HepG2 (cell line): Measurements from ENCODE around the gene GPN1. TPM values are rescaled to one million over a fixed set of nuclear protein-coding genes. Genes with fewer than 3 reads are reported as not detected.
A peak's percentile ranks its signal among the peaks of the same experiment; 100 is the strongest.

Source experiments
- AGO1 ChIP-seq: fragments of 200-400 bp; formaldehyde crosslinking; IDR thresholded peaks from 2 replicates; pipeline ENCODE4 v1.6.1; 2017; ENCODE audit warnings: mild to moderate bottlenecking, low read depth, low read length, moderate library complexity; ENCODE audit not compliant: poor library complexity, severe bottlenecking
- AGO2 ChIP-seq: fragments of 200-400 bp; formaldehyde crosslinking; optimal IDR thresholded peaks from 2 replicates; pipeline ENCODE3; 2017; ENCODE audit warnings: mild to moderate bottlenecking, low read depth, low read length, moderate library complexity
- ARID3A ChIP-seq: IDR thresholded peaks from 2 replicates; pipeline ENCODE4 v1.6.1; 2012; ENCODE audit warnings: low read depth, low read length, improper control_type of control experiment
- FOSL1 ChIP-seq: sonication (generic); formaldehyde crosslinking; IDR thresholded peaks from 2 replicates; pipeline ENCODE4 v1.9.0; 2021; ENCODE audit warnings: missing genetic modification reagents, borderline replicate concordance
- FOXA1 ChIP-seq, 2 experiments: fragments of 450-650 bp in 1 of 2; sonication (generic) in 1 of 2; formaldehyde crosslinking in 1 of 2; IDR thresholded peaks; 2 replicates each; pipeline versions ENCODE4 v1.4.0 to v1.6.1; 2016 to 2020; ENCODE audit warnings: missing genetic modification reagents in 1 of 2
- NFRKB ChIP-seq: fragments of 450-650 bp; IDR thresholded peaks from 2 replicates; pipeline ENCODE4 v1.6.1; 2017
- PAX8 ChIP-seq: sonication (generic); formaldehyde crosslinking; IDR thresholded peaks from 2 replicates; pipeline ENCODE4 v1.8.0; 2022; ENCODE audit warnings: mild to moderate bottlenecking, missing genetic modification reagents, borderline replicate concordance
- RNF2 ChIP-seq: fragments of 450-650 bp; conservative IDR thresholded peaks from 2 replicates; pipeline ENCODE4 v1.6.1; 2016; ENCODE audit warnings: low read depth
- TARDBP ChIP-seq: sonication (generic); formaldehyde crosslinking; IDR thresholded peaks from 2 replicates; pipeline ENCODE4 v1.8.0; 2022; ENCODE audit warnings: mild to moderate bottlenecking, missing genetic modification reagents
- ZNF230 ChIP-seq: sonication (generic); formaldehyde crosslinking; IDR thresholded peaks from 2 replicates; pipeline ENCODE4 v1.4.0; 2020; ENCODE audit warnings: mild to moderate bottlenecking, missing genetic modification reagents
- ZNF276 ChIP-seq: sonication (generic); formaldehyde crosslinking; IDR thresholded peaks from 2 replicates; pipeline ENCODE4 v1.4.0; 2020; ENCODE audit warnings: mild to moderate bottlenecking, low read depth, missing genetic modification reagents
- ZNF329 ChIP-seq: sonication (generic); formaldehyde crosslinking; IDR thresholded peaks from 2 replicates; pipeline ENCODE4 v1.9.0; 2021; ENCODE audit warnings: low read depth, mild to moderate bottlenecking, missing genetic modification reagents
- polyA plus RNA-seq, 8 experiments: library from polyadenylated mRNA; depleted of rRNA in 3 of 8; stranded (reverse) in 7 of 8; unstranded in 1 of 8; fragments of >200 nt; fragmentation: Illumina TruSeq in 4 of 8; extraction: Trizol in 4 of 8; gene quantifications; 2 replicates each; pipeline versions ENCODE4 v1.2.1 to v1.2.3, GENCODE V29; 2011 to 2016; ENCODE audit warnings: low read depth in 4 of 8, missing spikeins in 1 of 8, mixed read lengths in 1 of 8; ENCODE audit not compliant: insufficient read depth in 1 of 8
- total RNA-seq, 5 experiments: library from RNA; depleted of rRNA; stranded (reverse); fragments of >200 nt; fragmentation: Illumina TruSeq; extraction: Trizol; gene quantifications; 2 replicates each; pipeline ENCODE4 v1.2.3, GENCODE V29; 2016; ENCODE audit warnings: low read depth in 1 of 5
- TF ChIP-seq, protein P1 (sequence below): sonication (generic); formaldehyde crosslinking; IDR thresholded peaks from 2 replicates; pipeline ENCODE4 v1.9.0; 2021; ENCODE audit warnings: missing genetic modification reagents, borderline replicate concordance
- TF ChIP-seq, protein P2 (sequence below): sonication (generic); formaldehyde crosslinking; IDR thresholded peaks from 2 replicates; pipeline ENCODE4 v1.4.0; 2020; ENCODE audit warnings: missing genetic modification reagents, low read depth, mild to moderate bottlenecking, borderline replicate concordance
- TF ChIP-seq, protein P3 (sequence below): sonication (generic); formaldehyde crosslinking; conservative IDR thresholded peaks from 2 replicates; pipeline ENCODE4 v1.4.0; 2020; ENCODE audit warnings: mild to moderate bottlenecking, missing genetic modification reagents, moderate library complexity

GPN1 gene
- total and polyA plus RNA-seq, 2 of the 13 experiments (the other 11 are each of a cell fraction or from before 2014, with no cell fraction given) = 54.5 to 62.7 TPM

DNA sequence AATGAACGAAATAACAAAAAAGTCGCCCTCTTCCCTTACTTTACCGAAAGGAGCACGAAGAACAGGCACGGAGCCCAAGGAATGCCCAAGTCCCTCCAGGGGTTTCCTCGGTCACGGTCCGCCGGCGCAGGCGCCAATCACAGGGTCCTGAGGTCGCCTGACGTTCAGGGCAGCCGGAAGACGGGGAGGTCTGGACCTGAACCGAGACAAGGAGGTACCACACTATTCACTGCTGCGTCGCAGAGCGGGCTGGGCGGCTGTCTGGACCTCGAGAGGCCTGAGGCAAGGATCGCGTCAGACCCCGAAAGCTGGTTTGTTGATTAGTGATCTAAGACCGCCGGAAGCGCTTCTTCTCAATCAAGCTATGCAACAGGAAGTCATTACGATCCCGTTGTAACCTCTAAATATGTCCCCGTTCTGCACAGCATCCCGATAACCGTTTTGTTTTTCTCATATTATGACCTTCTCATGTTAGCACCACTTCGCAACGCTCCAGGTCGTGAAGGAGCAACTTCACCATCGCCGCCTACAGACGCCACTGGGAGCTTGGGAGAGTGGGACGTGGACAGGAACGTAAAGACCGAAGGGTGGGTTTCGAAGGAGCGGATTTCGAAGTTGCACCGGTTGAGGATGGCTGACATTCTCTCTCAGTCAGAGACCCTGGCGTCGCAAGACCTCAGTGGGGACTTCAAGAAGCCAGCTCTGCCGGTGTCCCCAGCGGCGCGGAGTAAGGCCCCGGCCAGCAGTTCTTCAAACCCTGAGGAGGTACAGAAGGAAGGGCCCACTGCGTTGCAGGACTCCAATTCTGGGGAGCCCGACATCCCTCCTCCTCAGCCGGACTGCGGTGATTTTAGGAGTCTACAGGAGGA lies 34.7 kb downstream of the GPN1 start, which contains the start of the genes SLC4A1AP and SUPT7L (continued):
- TF ChIP-seq, protein P1, sequence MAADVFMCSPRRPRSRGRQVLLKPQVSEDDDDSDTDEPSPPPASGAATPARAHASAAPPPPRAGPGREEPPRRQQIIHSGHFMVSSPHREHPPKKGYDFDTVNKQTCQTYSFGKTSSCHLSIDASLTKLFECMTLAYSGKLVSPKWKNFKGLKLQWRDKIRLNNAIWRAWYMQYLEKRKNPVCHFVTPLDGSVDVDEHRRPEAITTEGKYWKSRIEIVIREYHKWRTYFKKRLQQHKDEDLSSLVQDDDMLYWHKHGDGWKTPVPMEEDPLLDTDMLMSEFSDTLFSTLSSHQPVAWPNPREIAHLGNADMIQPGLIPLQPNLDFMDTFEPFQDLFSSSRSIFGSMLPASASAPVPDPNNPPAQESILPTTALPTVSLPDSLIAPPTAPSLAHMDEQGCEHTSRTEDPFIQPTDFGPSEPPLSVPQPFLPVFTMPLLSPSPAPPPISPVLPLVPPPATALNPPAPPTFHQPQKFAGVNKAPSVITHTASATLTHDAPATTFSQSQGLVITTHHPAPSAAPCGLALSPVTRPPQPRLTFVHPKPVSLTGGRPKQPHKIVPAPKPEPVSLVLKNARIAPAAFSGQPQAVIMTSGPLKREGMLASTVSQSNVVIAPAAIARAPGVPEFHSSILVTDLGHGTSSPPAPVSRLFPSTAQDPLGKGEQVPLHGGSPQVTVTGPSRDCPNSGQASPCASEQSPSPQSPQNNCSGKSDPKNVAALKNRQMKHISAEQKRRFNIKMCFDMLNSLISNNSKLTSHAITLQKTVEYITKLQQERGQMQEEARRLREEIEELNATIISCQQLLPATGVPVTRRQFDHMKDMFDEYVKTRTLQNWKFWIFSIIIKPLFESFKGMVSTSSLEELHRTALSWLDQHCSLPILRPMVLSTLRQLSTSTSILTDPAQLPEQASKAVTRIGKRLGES (CRISPR knock-in tag) = peak; percentile 78
- TF ChIP-seq, protein P2, sequence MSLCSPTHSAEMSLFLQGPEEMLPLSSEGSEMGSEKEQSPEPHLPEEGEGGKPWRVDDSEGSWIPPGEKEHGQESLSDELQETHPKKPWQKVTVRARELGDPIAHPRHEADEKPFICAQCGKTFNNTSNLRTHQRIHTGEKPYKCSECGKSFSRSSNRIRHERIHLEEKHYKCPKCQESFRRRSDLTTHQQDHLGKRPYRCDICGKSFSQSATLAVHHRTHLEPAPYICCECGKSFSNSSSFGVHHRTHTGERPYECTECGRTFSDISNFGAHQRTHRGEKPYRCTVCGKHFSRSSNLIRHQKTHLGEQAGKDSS = peak; percentile 98
- TF ChIP-seq FOXA1 (IDR thresholded peaks at IDR 0.05) = no peak
- TF ChIP-seq FOXA1 (CRISPR knock-in tag; IDR thresholded peaks at IDR 0.05) = no peak; the same call in none of the 2 replicates
- TF ChIP-seq ZNF329 (CRISPR knock-in tag) = no peak
- peak; percentile 95 for TF ChIP-seq TARDBP (CRISPR knock-in tag)
- no peak for TF ChIP-seq AGO2
- TF ChIP-seq, protein P3, sequence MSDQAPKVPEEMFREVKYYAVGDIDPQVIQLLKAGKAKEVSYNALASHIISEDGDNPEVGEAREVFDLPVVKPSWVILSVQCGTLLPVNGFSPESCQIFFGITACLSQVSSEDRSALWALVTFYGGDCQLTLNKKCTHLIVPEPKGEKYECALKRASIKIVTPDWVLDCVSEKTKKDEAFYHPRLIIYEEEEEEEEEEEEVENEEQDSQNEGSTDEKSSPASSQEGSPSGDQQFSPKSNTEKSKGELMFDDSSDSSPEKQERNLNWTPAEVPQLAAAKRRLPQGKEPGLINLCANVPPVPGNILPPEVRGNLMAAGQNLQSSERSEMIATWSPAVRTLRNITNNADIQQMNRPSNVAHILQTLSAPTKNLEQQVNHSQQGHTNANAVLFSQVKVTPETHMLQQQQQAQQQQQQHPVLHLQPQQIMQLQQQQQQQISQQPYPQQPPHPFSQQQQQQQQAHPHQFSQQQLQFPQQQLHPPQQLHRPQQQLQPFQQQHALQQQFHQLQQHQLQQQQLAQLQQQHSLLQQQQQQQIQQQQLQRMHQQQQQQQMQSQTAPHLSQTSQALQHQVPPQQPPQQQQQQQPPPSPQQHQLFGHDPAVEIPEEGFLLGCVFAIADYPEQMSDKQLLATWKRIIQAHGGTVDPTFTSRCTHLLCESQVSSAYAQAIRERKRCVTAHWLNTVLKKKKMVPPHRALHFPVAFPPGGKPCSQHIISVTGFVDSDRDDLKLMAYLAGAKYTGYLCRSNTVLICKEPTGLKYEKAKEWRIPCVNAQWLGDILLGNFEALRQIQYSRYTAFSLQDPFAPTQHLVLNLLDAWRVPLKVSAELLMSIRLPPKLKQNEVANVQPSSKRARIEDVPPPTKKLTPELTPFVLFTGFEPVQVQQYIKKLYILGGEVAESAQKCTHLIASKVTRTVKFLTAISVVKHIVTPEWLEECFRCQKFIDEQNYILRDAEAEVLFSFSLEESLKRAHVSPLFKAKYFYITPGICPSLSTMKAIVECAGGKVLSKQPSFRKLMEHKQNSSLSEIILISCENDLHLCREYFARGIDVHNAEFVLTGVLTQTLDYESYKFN (CRISPR knock-in tag) = peak; percentile 55
- TF ChIP-seq PAX8 (CRISPR knock-in tag) = no peak
- peak; percentile 89 for TF ChIP-seq NFRKB
- TF ChIP-seq FOSL1 (CRISPR knock-in tag) = peak; percentile 31; the same call in 1 of the 2 replicates
- peak; percentile 56; the same call in 1 of the 2 replicates for TF ChIP-seq ZNF276 (CRISPR knock-in tag)
- TF ChIP-seq ZNF230 (CRISPR knock-in tag) = no peak
- peak; percentile 81 for TF ChIP-seq ARID3A
- peak; percentile 34 for TF ChIP-seq AGO1
- peak; percentile 48; the same call in 1 of the 2 replicates for TF ChIP-seq RNF2
